Endothelial cell of umbilical vein (primary cell): ENCODE data around the gene GRIN3B. TPM values are rescaled to one million over a fixed set of nuclear protein-coding genes. Genes with fewer than 3 reads are reported as not detected.

ENCODE experiments used
- BruUV-seq: library from RNA; stranded (reverse); fragments of 400-500 nt; replicated peaks from 2 replicates; lab custom pipeline; 2021; lab: Mats Ljungman, UMichigan
- CTCF ChIA-PET: fragments of 300-600, 350-600 bp; sonication (Branson Sonifier 250); formaldehyde crosslinking; loops from one replicate; lab custom pipeline; 2021; ENCODE audit warnings: antibody characterized with exemption, inconsistent platforms; lab: Charles Lee
- POLR2A ChIA-PET: fragments of 300-600, 350-600 bp; sonication (Branson Sonifier 250); formaldehyde crosslinking; loops from one replicate; lab custom pipeline; 2021; ENCODE audit warnings: antibody characterized with exemption, inconsistent platforms; lab: Charles Lee
- DNase-seq: peaks from one replicate; pipeline ENCODE4 v3.0.0-alpha.2; 2011; ENCODE audit warnings: low read depth, low spot score
- FAIRE-seq: peaks from 2 replicates; lab custom pipeline; 2011; peaks lifted over from hg19 to GRCh38; lab: Jason Lieb, UNC
- H2AFZ ChIP-seq: 2 replicates; pipeline ENCODE4 v1.6.0; 2012; ENCODE audit warnings: low read depth, low read length, control low read depth, inconsistent platforms
- H3K27ac ChIP-seq: 2 replicates; pipeline ENCODE4 v1.5.1; 2011; ENCODE audit warnings: low read depth, mild to moderate bottlenecking, control low read depth, low read length, moderate library complexity; ENCODE audit not compliant: insufficient read depth
- H3K27me3 ChIP-seq, 2 experiments: 2 replicates each; pipeline versions ENCODE4 v1.6.0 to v1.6.1; 2011; ENCODE audit warnings: low read length in 2 of 2, mixed read lengths in 1 of 2; ENCODE audit not compliant: control insufficient read depth in 2 of 2, insufficient read depth in 2 of 2
- H3K36me3 ChIP-seq, 2 experiments: 2 replicates in 1 of 2; 3 replicates in 1 of 2; pipeline ENCODE4 v1.5.1; 2011; ENCODE audit warnings: low read length in 2 of 2, mild to moderate bottlenecking in 1 of 2, moderate library complexity in 1 of 2; ENCODE audit not compliant: control insufficient read depth in 2 of 2, insufficient read depth in 2 of 2; ENCODE audit errors: extremely low read depth in 1 of 2
- H3K4me1 ChIP-seq: 3 replicates; pipeline ENCODE4 v1.5.1; 2011; ENCODE audit warnings: mild to moderate bottlenecking, low read length; ENCODE audit not compliant: control insufficient read depth, insufficient read depth; ENCODE audit errors: extremely low read depth
- H3K4me2 ChIP-seq: 2 replicates; pipeline ENCODE4 v1.6.1; 2011; ENCODE audit warnings: low read length, control low read depth, mixed read lengths; ENCODE audit not compliant: insufficient read depth
- H3K4me3 ChIP-seq, 3 experiments: fragments of 200-600 bp in 1 of 3; sonication (generic), shearing (Covaris generic) in 1 of 3; replicated peaks in 1 of 3; 2 replicates each; pipeline ENCODE4 v1.5.1; 2011 to 2016; ENCODE audit warnings: control low read depth in 3 of 3, low read length in 3 of 3, mild to moderate bottlenecking in 2 of 3, inconsistent platforms in 1 of 3, low read depth in 1 of 3, moderate library complexity in 1 of 3; ENCODE audit not compliant: insufficient read depth in 1 of 3
- H3K79me2 ChIP-seq: 2 replicates; pipeline ENCODE4 v1.6.0; 2012; ENCODE audit warnings: low read length, inconsistent platforms; ENCODE audit not compliant: control insufficient read depth, insufficient read depth
- H3K9ac ChIP-seq: replicated peaks from 2 replicates; pipeline ENCODE3; 2011; ENCODE audit warnings: low read length, control low read depth; ENCODE audit not compliant: insufficient read depth; ENCODE audit errors: extremely low read depth
- H3K9me1 ChIP-seq: replicated peaks from 3 replicates; pipeline ENCODE4 v1.6.0; 2011; ENCODE audit warnings: mild to moderate bottlenecking, low read length; ENCODE audit not compliant: control insufficient read depth, insufficient read depth; ENCODE audit errors: extremely low read depth
- H3K9me3 ChIP-seq: replicated peaks from 2 replicates; pipeline ENCODE4 v1.5.1; 2012; ENCODE audit warnings: low read length, inconsistent platforms; ENCODE audit not compliant: control insufficient read depth, insufficient read depth
- H4K20me1 ChIP-seq: replicated peaks from 2 replicates; pipeline ENCODE3; 2011; ENCODE audit warnings: mild to moderate bottlenecking, low read length; ENCODE audit not compliant: control insufficient read depth, insufficient read depth; ENCODE audit errors: extremely low read depth
- EZH2 ChIP-seq: IDR thresholded peaks from 2 replicates; pipeline ENCODE4 v1.6.1; 2012; ENCODE audit warnings: borderline replicate concordance, low read depth, mild to moderate bottlenecking, moderate library complexity, low read length, inconsistent platforms; ENCODE audit not compliant: severe bottlenecking
- FOS ChIP-seq: IDR thresholded peaks from 2 replicates; pipeline ENCODE4 v1.6.1; 2011; ENCODE audit warnings: mild to moderate bottlenecking, low read length, moderate library complexity, borderline replicate concordance; ENCODE audit not compliant: insufficient read depth
- GATA2 ChIP-seq: IDR thresholded peaks from 2 replicates; pipeline ENCODE4 v1.7.0; 2011; ENCODE audit warnings: low read depth, mild to moderate bottlenecking, moderate library complexity, mixed read lengths, low read length; ENCODE audit not compliant: insufficient read length, insufficient read depth
- JUN ChIP-seq: IDR thresholded peaks from 2 replicates; pipeline ENCODE4 v1.6.1; 2011; ENCODE audit warnings: borderline replicate concordance, low read depth; ENCODE audit not compliant: insufficient read length, insufficient read depth
- MYC ChIP-seq: IDR thresholded peaks from one replicate; pipeline ENCODE4 v1.6.1; 2011; ENCODE audit warnings: mild to moderate bottlenecking, low read depth, low read length
- POLR2A ChIP-seq: IDR thresholded peaks from 2 replicates; pipeline ENCODE4 v1.6.1; 2012; ENCODE audit warnings: low read depth, mild to moderate bottlenecking, control low read depth, low read length
- POLR2AphosphoS5 ChIP-seq: IDR thresholded peaks from 2 replicates; pipeline ENCODE4 v1.6.1; 2012; ENCODE audit warnings: low read depth, mild to moderate bottlenecking, control low read depth, low read length, moderate library complexity; ENCODE audit not compliant: insufficient read depth
- dilution Hi-C: fragments of 300-500 bp; cut with MboI; formaldehyde crosslinking; loops from one replicate; pipeline ENCODE4 v1.15.0; 2019; ENCODE audit warnings: low sequenced_read_pairs; ENCODE audit not compliant: extremely low pct_ligation_motif_present
- intact Hi-C: fragments of 100-400 bp; cut with micrococcal nuclease; formaldehyde crosslinking; loops from one replicate; pipeline ENCODE4 v1.10.0; 2022
- polyA plus RNA-seq, 4 experiments: library from polyadenylated mRNA; depleted of rRNA in 3 of 4; stranded (reverse) in 3 of 4; unstranded in 1 of 4; fragments of >200 nt; gene quantifications; 2 replicates each; pipeline versions ENCODE4 v1.2.1 to v1.2.3, GENCODE V29; 2011 to 2012; ENCODE audit warnings: missing spikeins in 1 of 4
- total RNA-seq: library from RNA; stranded (reverse); gene quantifications from 2 replicates; pipeline ENCODE4 v1.2.3, GENCODE V29; 2021
- TF ChIP-seq, protein P1 (sequence below), 2 donors: IDR thresholded peaks; 1 replicate in 1 of 2; 2 replicates in 1 of 2; pipeline ENCODE4 v1.5.1; 2011; ENCODE audit warnings: low read length in 2 of 2, mild to moderate bottlenecking in 2 of 2, moderate library complexity in 2 of 2, control low read depth in 1 of 2, inconsistent platforms in 1 of 2, low read depth in 1 of 2; ENCODE audit not compliant: insufficient read depth in 1 of 2; ENCODE audit errors: extremely low read depth in 1 of 2
- TF ChIP-seq, protein P2 (sequence below): IDR thresholded peaks from 2 replicates; pipeline ENCODE4 v1.6.1; 2011; ENCODE audit not compliant: insufficient read depth, insufficient read length

GRIN3B gene
- total and polyA plus RNA-seq, 2 donors (not counting 3 experiments of a cell fraction or from before 2014, with no cell fraction given), result 0.43 to 0.82 TPM

DNA sequence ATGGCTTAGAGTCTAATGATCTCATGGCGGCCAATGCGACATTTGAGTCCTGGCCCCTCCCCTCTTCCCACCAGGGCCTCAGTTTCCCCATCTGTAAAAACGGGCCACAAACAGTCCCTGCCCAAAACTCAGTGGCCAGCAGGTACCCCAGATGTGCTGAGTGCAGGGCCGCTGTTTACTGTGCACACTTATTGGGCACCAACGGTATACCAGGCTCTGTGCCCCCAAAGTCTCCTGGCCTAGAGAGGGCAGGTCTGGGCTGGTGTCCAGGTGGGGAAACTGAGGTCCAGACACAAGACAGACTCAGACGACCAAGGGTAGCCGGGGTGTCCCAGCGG, 39.6 kb upstream of the GRIN3B start:
- H3K36me3 ChIP-seq, result peaks cover 2% of the 10 kb centered on the region in 2 experiments
- dilution Hi-C loops (no loop called here), intact Hi-C loops (no loop called here)
- no peak overlapping the region for H2AFZ ChIP-seq
- no peaks in the 10 kb centered on the region for H3K79me2 ChIP-seq
- no peaks in the 10 kb centered on the region for H3K9me3 ChIP-seq
- ChIA-PET CTCF (interaction anchor here (0.8 kb wide), 1 partner anchor 12 kb away, joined by 3 read pairs; no protein-coding TSS in a partner anchor), POLR2A (no interaction called here)
- no peaks in the 10 kb centered on the region for H3K4me1 ChIP-seq
- no peaks in the 10 kb centered on the region for H4K20me1 ChIP-seq
- no TSS peak for BruUV-seq
- no peaks in the 10 kb centered on the region for H3K9me1 ChIP-seq
- H3K27me3 ChIP-seq, result no peaks in the 10 kb centered on the region
- FAIRE-seq (no peak), DNase-seq (no peak)
- TF ChIP-seq MYC, result no peak
- no peak for TF ChIP-seq POLR2AphosphoS5
- TF ChIP-seq EZH2, result no peak
- no peak for TF ChIP-seq POLR2A
- no peak for TF ChIP-seq FOS
- TF ChIP-seq GATA2, result no peak
- TF ChIP-seq, protein P1, sequence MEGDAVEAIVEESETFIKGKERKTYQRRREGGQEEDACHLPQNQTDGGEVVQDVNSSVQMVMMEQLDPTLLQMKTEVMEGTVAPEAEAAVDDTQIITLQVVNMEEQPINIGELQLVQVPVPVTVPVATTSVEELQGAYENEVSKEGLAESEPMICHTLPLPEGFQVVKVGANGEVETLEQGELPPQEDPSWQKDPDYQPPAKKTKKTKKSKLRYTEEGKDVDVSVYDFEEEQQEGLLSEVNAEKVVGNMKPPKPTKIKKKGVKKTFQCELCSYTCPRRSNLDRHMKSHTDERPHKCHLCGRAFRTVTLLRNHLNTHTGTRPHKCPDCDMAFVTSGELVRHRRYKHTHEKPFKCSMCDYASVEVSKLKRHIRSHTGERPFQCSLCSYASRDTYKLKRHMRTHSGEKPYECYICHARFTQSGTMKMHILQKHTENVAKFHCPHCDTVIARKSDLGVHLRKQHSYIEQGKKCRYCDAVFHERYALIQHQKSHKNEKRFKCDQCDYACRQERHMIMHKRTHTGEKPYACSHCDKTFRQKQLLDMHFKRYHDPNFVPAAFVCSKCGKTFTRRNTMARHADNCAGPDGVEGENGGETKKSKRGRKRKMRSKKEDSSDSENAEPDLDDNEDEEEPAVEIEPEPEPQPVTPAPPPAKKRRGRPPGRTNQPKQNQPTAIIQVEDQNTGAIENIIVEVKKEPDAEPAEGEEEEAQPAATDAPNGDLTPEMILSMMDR (IDR thresholded peaks at IDR 0.05; ENCODE audit: extremely low read depth in 1 of 2, insufficient read depth in 1 of 2, low read depth in 1 of 2, low read length in 2 of 2), result no peak
- no peak for TF ChIP-seq JUN
- TF ChIP-seq, protein P2, sequence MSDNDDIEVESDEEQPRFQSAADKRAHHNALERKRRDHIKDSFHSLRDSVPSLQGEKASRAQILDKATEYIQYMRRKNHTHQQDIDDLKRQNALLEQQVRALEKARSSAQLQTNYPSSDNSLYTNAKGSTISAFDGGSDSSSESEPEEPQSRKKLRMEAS, result no peak
- no peak overlapping the region for H3K4me3 ChIP-seq
- H3K27ac ChIP-seq, result no peak overlapping the region
- no peak overlapping the region for H3K9ac ChIP-seq
- no peak overlapping the region for H3K4me2 ChIP-seq
